ENCODE results near the gene MVB12B.
"Not testable (repeated sequence)": the region's sequence is repeated elsewhere in the genome, so short reads cannot be mapped to it uniquely, and the experiment has no call there.

MVB12B gene

GRCh38 chr9:126548312-126548711 lies 221.7 kb downstream of the MVB12B start:
- in situ Hi-C loops (cut with HindIII; ENCODE audit: low sequenced_read_pairs) = loop anchor here (25.0 kb wide), 1 partner anchor 111 kb away; no protein-coding TSS in a partner anchor

- in situ Hi-C loops (cut with HindIII; ENCODE audit: low sequenced_read_pairs) = loop anchor here (25.0 kb wide), 1 partner anchor 112 kb away; no protein-coding TSS in a partner anchor
Measured at GRCh38 chr9:126549246-126550006, 222.8 kb downstream of the MVB12B start.

- in situ Hi-C loops (cut with HindIII; ENCODE audit: low sequenced_read_pairs) = no loop called here
Measured at GRCh38 chr9:126550891-126551351, 224.3 kb downstream of the MVB12B start.

GRCh38 chr9:126551812-126552211 lies 225.2 kb downstream of the MVB12B start:
- in situ Hi-C loops (cut with HindIII; ENCODE audit: low sequenced_read_pairs) = no loop called here

- in situ Hi-C loops (cut with HindIII; ENCODE audit: low sequenced_read_pairs) = no loop called here
Measured at GRCh38 chr9:126554292-126554691, 227.7 kb downstream of the MVB12B start.

- in situ Hi-C loops (cut with HindIII; ENCODE audit: low sequenced_read_pairs) = not testable (repeated sequence)
Measured at GRCh38 chr9:126555421-126555820, 228.8 kb downstream of the MVB12B start.
